Left colon (tissue), 2 donors: Measurements from ENCODE around the gene MRPL51. TPM values are rescaled to one million over a fixed set of nuclear protein-coding genes. Genes with fewer than 3 reads are reported as not detected.
A peak's percentile ranks its signal among the peaks of the same experiment; 100 is the strongest.

Experiments
- ATAC-seq: fragments of 200-7000 bp; cut with Tn5 transposase; one replicate; pipeline ENCODE4 v1.9.1; 2020; ENCODE audit warnings: mild to moderate bottlenecking, moderate library complexity
- DNase-seq, 2 donors: peaks; one replicate each; pipeline ENCODE4 v3.0.0-alpha.2; 2020
- intact Hi-C, 2 donors: fragments of 100-400 bp; cut with DNase I in 1 of 2; cut with micrococcal nuclease in 1 of 2; formaldehyde crosslinking; loops; one replicate each; pipeline versions ENCODE4 v1.11.2 to v1.14.0; 2022; cut with DNase I, micrococcal nuclease
- total RNA-seq, 2 donors: library from RNA; stranded (reverse); fragmentation: NEBNext Ultra II Directional; extraction: Animal tissue kit (Norgen Biotek cat#: 25700); gene quantifications; one replicate each; pipeline ENCODE4 v1.2.1, GENCODE V29; 2021
- donor health status: DM: no; HTN: no; CAD: no.
- donor health status: DM: yes; HTN: yes; CAD: no.

MRPL51 gene
- total RNA-seq, 2 donors from 2014 or later, result 124 to 131 TPM

GRCh38 chr12:6451348-6452244 lies 41.5 kb downstream of the MRPL51 start, which contains the start of gene TAPBPL:
Gene TAPBPL, plus strand, starts transcription at chr12:6452042. Its CDS starts 207 bp downstream, at chr12:6452249.
- DNase-seq (peak; percentile 86 to 92), ATAC-seq (peak; percentile 84)
- intact Hi-C loops, result no loop called here

GRCh38 chr12:6450869-6451347 lies 42.2 kb downstream of the MRPL51 start:
- ATAC-seq (no peak), DNase-seq (peak; percentile 62 to 66)
- intact Hi-C loops, result no loop called here

- ATAC-seq (no peak), DNase-seq (no peak)
- intact Hi-C loops, result no loop called here
These were observed 42.8 kb downstream of the MRPL51 start for GRCh38 chr12:6450091-6450868.

GRCh38 chr12:6444704-6445688 lies 48.1 kb downstream of the MRPL51 start, which contains the start of gene CD27:
Gene CD27, plus strand, starts transcription at chr12:6444955. Its CDS starts 141 bp downstream, at chr12:6445096.
- ATAC-seq (peak; percentile 9), DNase-seq (peak in 1 of 2 donors; percentile 10)
- intact Hi-C loops, result no loop called here

- DNase-seq (no peak), ATAC-seq (no peak)
- intact Hi-C loops, result no loop called here
These were observed 49.0 kb downstream of the MRPL51 start for GRCh38 chr12:6444031-6444430.

- intact Hi-C loops, result no loop called here
These were observed 49.6 kb downstream of the MRPL51 start for GRCh38 chr12:6443361-6443983.

GRCh38 chr12:6442836-6443235 lies 50.2 kb downstream of the MRPL51 start:
- intact Hi-C loops, result no loop called here
- ATAC-seq, result no peak
- no peak for DNase-seq

More at GRCh38 chr12:6443361-6443983, 49.6 kb downstream of the MRPL51 start:
- no peak for DNase-seq
- ATAC-seq, result no peak

Other genes with a start within 250 kb of the MRPL51 start
- gene PLEKHG6, start 182.6 kb downstream of the MRPL51 start, total RNA-seq, result 100 to 1,000 TPM; 140 to 147 TPM
- 100 to 1,000 TPM; 140 to 170 TPM for gene TNFRSF1A, start 151.2 kb downstream of the MRPL51 start, total RNA-seq
- gene SCNN1A, start 117.7 kb downstream of the MRPL51 start, total RNA-seq, result 100 to 1,000 TPM; 289 to 459 TPM
- gene LTBR, start 109.1 kb downstream of the MRPL51 start, total RNA-seq, result 100 to 1,000 TPM; 120 to 129 TPM
- 1 to 10 TPM; 1.3 to 4.4 TPM for gene CD27, start 48.3 kb downstream of the MRPL51 start, total RNA-seq
- gene TAPBPL, start 41.2 kb downstream of the MRPL51 start, total RNA-seq, result 10 to 100 TPM; 51.2 to 74.2 TPM
- gene VAMP1, start 22.6 kb downstream of the MRPL51 start, total RNA-seq, result 1 to 10 TPM; 4.2 to 6.3 TPM
- gene NCAPD2, start 840 bp upstream of the MRPL51 start, total RNA-seq, result 10 to 100 TPM; 21.9 to 29.4 TPM
- 1,000 to 10,000 TPM; 2,230 to 2,756 TPM for gene GAPDH, start 41.3 kb upstream of the MRPL51 start, total RNA-seq
- 1 to 10 TPM; 3.8 to 7.2 TPM for gene IFFO1, start 62.8 kb upstream of the MRPL51 start, total RNA-seq
- 10 to 100 TPM; 22.2 to 34.4 TPM for gene NOP2, start 75.0 kb upstream of the MRPL51 start, total RNA-seq
- 100 to 1,000 TPM; 142 to 157 TPM for gene CHD4, start 114.1 kb upstream of the MRPL51 start, total RNA-seq
- gene LPAR5, start 142.7 kb upstream of the MRPL51 start, total RNA-seq, result 10 to 100 TPM; 25.6 to 26.7 TPM
- gene ACRBP, start 154.2 kb upstream of the MRPL51 start, total RNA-seq, result 1 to 10 TPM; 2.9 to 3.4 TPM
- 10 to 100 TPM; 23.6 to 38.9 TPM for gene ING4, start 169.9 kb upstream of the MRPL51 start, total RNA-seq
- gene ZNF384, start 196.1 kb upstream of the MRPL51 start, total RNA-seq, result 10 to 100 TPM; 47.8 to 51.4 TPM
- under 1 TPM; 0.52 to 0.67 TPM for gene PIANP, start 207.6 kb upstream of the MRPL51 start, total RNA-seq
- gene COPS7A, start 230.8 kb upstream of the MRPL51 start, total RNA-seq, result 10 to 100 TPM; 37.2 to 40.8 TPM